ENCODE measurements around the gene BIRC6.
A peak's percentile ranks its signal among the peaks of the same experiment; 100 is the strongest.
"Not testable (repeated sequence)": the region's sequence is repeated elsewhere in the genome, so short reads cannot be mapped to it uniquely, and the experiment has no call there.

Gene BIRC6

GRCh38 chr2:32633040-32633439 is 276.2 kb downstream of the BIRC6 start:
- H3K4me3 ChIP-seq (ENCODE audit: low read depth, low read length): no peak overlapping the region
- DNase-seq (ENCODE audit: low read depth): no peak

- H3K4me3 ChIP-seq (ENCODE audit: low read depth, low read length): not testable (repeated sequence)
These were observed 281.7 kb downstream of the BIRC6 start for GRCh38 chr2:32638548-32638947.

GRCh38 chr2:32641180-32641579 is 284.4 kb downstream of the BIRC6 start:
- no peak overlapping the region for H3K4me3 ChIP-seq (ENCODE audit: low read depth, low read length)
- DNase-seq (ENCODE audit: low read depth): no peak

More at GRCh38 chr2:32638548-32638947, 281.7 kb downstream of the BIRC6 start:
- not testable (repeated sequence) for DNase-seq (ENCODE audit: low read depth)

GRCh38 chr2:32647180-32647651 is 290.4 kb downstream of the BIRC6 start:
- peak; percentile 69 for DNase-seq (ENCODE audit: low read depth)
- no peak overlapping the region for H3K4me3 ChIP-seq (ENCODE audit: low read depth, low read length)

GRCh38 chr2:32652555-32653209 is 295.9 kb downstream of the BIRC6 start:
- no peak overlapping the region for H3K4me3 ChIP-seq (ENCODE audit: low read depth, low read length)
- no peak for DNase-seq (ENCODE audit: low read depth)

GRCh38 chr2:32656069-32656468 is 299.2 kb downstream of the BIRC6 start:
- no peak overlapping the region for H3K4me3 ChIP-seq (ENCODE audit: low read depth, low read length)
- no peak for DNase-seq (ENCODE audit: low read depth)

- H3K4me3 ChIP-seq (ENCODE audit: low read depth, low read length): no peak overlapping the region
- DNase-seq (ENCODE audit: low read depth): no peak
These were observed 307.0 kb downstream of the BIRC6 start for GRCh38 chr2:32663864-32664263.

DNA sequence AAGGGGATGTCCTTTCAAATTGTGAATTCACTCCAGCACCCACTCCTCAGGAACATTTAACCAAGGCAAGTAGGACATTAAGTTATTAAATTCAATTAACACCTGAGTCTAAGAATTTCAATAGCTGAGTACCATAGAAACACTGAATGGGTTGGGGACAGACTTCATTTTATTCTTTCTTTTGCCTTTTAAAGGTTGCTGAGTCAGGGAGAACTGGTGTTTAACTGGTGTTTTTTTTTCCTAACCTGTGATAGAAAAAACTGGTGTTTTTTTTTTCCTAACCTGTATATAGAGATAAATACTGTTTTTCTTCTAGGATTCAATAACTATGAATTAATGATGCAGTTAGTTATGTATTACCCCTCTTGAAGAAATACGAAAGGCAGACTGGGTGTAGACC is 309.9 kb downstream of the BIRC6 start:
- H3K4me3 ChIP-seq (ENCODE audit: low read depth, low read length): no peak overlapping the region
- DNase-seq (ENCODE audit: low read depth): no peak

GRCh38 chr2:32668254-32668653 is 311.4 kb downstream of the BIRC6 start:
- DNase-seq (ENCODE audit: low read depth): no peak
- no peak overlapping the region for H3K4me3 ChIP-seq (ENCODE audit: low read depth, low read length)
